Measurements from ENCODE around the gene SLC29A4. TPM values are rescaled to one million over a fixed set of nuclear protein-coding genes. Genes with fewer than 3 reads are reported as not detected.

Gene SLC29A4, protein sequence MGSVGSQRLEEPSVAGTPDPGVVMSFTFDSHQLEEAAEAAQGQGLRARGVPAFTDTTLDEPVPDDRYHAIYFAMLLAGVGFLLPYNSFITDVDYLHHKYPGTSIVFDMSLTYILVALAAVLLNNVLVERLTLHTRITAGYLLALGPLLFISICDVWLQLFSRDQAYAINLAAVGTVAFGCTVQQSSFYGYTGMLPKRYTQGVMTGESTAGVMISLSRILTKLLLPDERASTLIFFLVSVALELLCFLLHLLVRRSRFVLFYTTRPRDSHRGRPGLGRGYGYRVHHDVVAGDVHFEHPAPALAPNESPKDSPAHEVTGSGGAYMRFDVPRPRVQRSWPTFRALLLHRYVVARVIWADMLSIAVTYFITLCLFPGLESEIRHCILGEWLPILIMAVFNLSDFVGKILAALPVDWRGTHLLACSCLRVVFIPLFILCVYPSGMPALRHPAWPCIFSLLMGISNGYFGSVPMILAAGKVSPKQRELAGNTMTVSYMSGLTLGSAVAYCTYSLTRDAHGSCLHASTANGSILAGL
- total RNA-seq (2022; extraction: Qiagen RNA extraction) = 9.9 to 16.3 TPM (median 14.1 TPM) in 5 replicates

GRCh38 chr7:5282543-5283316 lies at the start of gene SLC29A4:
Gene SLC29A4 (plus strand): TSS chr7:5282943. CDS start chr7:5287817, 4,874 bp downstream.

Other genes starting within 250 kb of the SLC29A4 start
- 5.4 to 6.9 TPM (median 5.6 TPM) in 5 replicates for gene RBAK, start 237.1 kb upstream of the SLC29A4 start, total RNA-seq (2022; extraction: Qiagen RNA extraction)
- gene WIPI2, start 92.7 kb upstream of the SLC29A4 start, total RNA-seq (2022; extraction: Qiagen RNA extraction) = 44.2 to 59.0 TPM (median 53.1 TPM) in 5 replicates
- gene TNRC18, start 140.9 kb downstream of the SLC29A4 start, total RNA-seq (2022; extraction: Qiagen RNA extraction) = 38.9 to 51.4 TPM (median 40.2 TPM) in 5 replicates
- gene FBXL18, start 230.9 kb downstream of the SLC29A4 start, total RNA-seq (2022; extraction: Qiagen RNA extraction) = 8.3 to 14.6 TPM (median 12.0 TPM) in 5 replicates
- gene ACTB, start 247.7 kb downstream of the SLC29A4 start, total RNA-seq (2022; extraction: Qiagen RNA extraction) = 3,705 to 4,050 TPM (median 3,830 TPM) in 5 replicates

All from A549 treated with CORT108297 at 1 μM for 4 hours (cell line).